ENCODE data around the gene HOXA10.

The HOXA10 gene

DNA sequence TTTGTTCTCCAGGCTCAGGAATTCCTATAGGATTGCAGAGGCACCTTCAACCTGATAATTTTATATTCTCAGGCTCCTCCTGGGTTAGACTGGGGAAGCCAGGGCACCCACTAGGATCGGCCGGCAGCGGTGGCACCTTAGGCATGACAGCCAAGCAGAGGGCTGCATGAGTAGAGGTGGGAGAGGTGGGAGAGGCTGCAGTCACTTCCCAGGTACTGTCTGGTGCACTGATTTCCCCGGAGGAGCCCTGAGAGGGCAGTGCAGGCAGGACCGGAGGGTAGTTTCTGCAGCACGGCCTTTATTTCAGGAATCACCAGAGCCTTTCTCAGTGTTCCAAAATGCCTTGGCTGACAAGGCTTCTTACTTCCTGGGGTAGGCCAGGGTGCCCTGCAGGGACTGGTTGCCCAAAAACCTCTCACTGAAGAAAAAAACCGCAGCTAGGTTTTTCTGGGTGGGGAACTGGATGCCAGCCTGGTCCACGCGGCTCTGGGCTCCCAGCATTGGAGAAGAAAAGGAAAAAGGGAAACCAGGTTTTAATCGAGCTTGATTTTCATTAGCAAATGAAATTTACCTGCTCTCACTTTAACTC, 29.3 kb upstream of the HOXA10 start:
- no peak for DNase-seq

DNA sequence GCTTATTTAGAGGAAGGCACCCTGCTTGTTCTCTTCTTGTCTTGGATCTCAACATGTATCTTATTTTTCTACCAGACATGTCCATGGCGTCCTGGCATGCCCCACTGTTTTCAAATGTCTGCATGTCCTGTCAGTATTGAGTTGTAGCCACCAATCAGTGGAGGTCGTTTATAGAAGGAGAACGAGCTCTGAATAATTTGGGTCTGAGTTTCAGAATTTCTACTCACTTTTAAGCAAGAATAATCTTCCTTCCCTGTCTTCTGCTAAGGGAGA, 28.7 kb upstream of the HOXA10 start:
- DNase-seq = no peak

DNA sequence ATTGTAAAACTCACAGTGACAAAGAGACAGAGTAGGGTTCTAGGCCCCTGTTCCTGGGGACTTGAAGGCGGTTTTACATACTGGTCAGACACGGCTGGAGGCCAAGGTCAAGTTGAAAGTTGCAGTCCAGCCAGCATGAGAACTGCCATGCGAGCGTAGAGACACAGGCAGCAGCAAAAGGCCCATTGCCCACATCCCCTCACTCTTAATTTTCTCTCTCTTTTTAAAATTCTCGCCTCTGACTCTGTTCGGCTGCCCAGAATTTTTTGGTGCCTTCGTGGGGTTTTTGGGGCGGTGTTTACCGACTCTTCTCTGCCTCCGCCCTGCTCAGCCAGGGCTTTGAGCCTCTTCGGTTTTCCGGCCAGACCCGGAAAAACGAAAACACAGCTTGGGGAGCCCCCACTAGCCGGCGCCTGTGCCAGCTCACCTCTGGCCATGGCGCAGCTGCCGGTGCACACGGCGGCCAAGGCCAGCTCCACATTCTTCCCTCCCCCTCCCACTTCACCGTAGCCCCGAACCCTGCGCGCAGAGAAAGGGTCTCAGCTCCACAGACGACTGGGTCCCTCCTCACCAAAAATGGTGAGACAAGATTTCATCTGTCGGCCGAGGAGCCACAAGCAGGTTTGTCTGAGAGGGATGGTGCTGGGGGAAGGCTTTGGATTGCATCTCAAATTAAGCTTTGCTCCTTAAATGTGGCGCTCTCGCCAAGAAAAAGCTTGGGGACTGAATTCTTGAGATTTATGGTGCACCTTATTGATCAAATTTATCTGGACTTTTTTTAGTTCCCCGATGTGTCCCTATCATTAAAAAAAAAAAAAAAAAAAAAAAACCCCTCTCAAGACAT, 28.1 kb upstream of the HOXA10 start:
- no peak for DNase-seq

DNA sequence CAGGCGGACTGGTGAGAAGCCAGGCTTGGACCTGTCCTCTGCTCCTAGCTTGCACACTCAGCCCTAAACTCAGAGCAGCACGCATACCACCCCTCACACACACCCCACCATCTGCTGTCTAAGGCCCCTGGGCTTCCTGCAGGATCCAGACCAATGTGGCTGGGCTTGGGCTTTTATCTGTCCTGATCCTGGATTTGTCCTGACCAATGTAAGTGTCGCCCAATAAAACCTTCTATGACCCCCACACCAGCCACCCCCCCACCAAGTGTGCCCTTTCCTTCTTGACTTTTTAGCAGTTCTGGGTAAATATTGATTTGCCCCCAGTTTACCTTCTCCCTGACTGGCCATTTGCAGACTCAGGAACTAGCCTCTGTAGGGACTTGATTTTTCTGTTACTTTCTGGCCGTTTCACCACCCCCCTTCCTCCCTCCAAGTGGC, 27.5 kb upstream of the HOXA10 start:
- DNase-seq = no peak

DNA sequence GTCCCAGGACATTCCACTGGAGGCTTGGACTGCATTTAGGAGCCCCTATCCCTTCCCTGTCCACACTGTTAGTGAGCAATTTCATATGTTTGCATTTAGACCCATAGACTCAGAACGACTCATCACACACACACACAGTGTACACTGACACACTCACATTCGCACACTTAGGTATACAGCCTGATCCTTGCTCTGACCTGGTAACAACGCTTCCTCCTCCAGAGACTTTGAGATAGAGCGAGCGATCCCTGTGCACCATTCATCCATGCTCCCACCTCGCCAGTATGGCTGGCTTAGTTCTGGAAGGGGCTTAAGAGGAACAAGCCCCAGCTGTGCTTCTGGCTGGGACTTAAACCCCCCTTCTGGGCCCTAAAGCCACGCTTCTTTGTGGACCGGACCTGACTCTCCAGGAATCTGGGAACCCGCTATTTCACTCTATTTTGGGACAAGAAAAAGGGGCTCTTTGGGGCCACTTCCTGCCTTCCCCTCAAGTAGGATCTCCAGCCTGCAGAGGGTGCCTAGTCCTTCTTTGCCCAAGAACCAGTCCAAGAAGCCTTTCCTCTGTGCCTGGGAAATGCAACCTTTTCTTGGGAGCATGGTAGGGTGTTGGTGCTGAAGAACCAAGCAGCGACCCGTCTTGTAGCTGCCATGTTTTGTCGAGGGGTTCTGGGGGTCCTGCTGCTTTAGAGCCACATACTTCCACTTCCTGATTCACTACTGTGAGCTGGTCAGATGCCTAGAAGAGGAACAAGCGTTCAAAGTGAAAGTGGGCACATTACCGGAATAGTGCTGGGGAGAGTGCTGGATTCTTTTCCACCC, 26.9 kb upstream of the HOXA10 start:
- peak; percentile 20 for DNase-seq

DNA sequence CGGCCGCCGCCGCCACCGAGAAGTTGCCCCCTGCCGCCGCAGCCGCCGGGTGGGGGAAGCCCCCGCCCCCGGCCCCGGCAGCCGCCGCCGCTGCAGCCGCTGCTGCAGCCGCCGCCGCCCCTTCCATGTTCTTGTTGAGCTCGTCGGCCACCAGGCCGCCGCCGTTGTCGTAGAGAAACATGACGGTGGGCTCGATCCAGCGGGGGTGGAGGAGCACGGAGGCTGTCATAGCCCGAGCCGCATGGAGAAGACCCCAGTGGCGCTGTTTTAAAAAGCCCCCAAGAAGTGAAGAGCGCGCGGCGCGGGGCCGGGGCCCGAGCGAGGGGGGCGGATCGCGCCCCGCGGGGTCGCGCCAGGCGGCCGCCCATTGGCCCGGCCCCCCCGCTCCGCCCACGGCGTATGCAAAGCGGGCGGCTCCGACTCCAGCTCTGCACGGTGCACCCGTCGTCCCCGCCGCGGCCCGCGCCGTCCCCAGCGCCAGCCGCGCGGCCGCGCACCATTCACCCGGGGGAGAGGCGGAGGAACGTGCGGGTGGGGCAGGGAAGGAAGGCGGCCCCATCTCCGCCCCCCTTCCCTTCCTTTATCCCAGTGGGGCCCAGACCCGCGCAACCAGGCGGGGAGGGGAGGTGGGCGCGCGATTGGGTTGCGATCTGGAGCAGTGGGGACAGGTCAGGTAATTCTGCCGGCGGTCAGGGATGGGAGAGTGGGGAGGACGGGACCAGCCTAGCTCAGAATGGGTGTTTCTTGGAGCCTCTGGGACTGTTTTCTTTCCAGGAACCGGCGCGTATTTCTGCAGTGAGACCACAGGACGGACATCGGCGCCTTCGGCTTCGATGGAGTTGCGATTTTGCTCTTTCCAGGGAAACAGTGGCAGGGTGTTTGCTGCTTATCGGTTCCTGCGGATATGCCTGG, 26.0 kb upstream of the HOXA10 start, which contains the start of gene HOXA13:
TSS of gene HOXA13 (minus strand) at position 243 of the 912 bp plus-strand sequence. CDS start at position 229, 14 bp downstream.
- DNase-seq = peak; percentile 61

DNA sequence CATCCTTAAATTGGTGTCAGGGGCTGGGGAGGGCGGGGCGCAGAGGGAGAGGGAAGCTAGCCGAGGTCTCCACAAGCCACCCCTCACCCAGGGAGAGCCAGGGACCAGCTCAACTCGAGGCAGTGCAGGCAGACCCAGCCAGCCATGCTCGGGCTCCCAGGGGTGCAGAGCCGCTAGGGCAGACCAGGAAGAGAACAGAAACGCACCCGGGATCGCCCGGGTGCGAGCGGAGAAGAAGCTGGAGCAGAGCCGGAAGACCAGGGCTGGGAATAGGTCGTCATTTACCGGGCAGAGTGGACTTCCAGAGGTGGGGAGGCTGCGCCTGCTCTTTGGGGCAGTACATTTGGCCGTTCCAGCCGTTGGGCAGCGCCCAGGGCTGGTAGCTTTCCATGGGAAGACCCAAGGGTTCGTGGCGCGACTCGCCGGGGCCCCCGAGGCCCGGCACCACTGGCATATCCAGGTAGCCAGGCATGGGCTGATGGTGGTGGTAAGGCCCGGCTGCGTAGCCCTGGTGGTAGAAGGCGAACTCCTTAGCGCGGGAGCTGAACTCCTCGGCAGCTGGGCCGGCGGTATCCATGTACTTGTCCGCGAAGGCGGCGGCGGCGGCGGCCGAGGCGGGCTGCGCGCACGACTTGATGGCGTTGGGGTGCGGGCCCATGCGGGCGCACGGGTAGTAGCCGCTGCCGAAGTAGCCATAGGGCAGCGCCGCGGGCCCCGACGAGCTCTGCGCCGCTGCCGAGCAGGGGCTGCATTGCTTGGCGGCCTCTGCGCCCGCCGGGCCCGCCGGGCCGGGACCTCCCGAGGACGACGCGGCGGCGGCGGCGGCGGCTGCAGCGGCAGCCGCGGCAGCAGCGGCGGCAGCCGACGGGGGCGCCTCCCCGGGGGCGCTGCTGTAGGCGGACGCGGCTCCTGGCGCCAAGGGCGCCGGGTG, 25.0 kb upstream of the HOXA10 start:
- no peak for DNase-seq

DNA sequence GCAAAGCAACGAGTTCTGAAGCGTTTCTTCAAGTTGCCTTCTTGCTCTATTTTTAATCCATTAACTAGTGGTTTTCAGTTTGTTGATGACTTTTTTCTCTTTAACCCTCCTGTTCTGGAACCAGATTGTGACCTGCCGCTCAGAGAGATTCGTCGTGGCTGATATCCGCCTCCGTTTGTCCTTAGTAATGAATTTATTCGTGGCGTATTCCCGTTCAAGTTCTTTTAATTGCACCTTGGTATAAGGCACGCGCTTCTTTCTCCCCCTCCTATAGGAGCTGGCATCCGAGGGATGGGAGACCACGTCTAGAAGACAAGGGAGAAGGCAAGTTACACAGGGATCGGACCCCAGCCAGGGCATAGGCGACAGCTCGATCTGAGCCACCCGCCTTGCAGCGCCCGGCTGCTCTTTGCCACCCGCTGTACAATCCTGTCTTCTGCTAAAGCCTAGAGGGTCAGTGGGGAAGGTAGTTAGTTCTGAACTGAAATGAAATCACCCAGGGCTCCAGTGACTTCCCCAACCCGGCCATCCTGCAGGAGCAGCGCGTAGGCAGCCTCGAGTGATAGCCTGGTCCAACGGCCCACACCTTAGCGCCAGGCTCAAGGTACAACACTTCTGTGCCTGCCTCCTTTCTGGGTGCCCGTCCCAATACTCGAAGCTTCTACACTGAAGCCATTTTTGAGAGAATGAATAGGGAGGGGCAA, 24.2 kb upstream of the HOXA10 start:
- no peak for DNase-seq

DNA sequence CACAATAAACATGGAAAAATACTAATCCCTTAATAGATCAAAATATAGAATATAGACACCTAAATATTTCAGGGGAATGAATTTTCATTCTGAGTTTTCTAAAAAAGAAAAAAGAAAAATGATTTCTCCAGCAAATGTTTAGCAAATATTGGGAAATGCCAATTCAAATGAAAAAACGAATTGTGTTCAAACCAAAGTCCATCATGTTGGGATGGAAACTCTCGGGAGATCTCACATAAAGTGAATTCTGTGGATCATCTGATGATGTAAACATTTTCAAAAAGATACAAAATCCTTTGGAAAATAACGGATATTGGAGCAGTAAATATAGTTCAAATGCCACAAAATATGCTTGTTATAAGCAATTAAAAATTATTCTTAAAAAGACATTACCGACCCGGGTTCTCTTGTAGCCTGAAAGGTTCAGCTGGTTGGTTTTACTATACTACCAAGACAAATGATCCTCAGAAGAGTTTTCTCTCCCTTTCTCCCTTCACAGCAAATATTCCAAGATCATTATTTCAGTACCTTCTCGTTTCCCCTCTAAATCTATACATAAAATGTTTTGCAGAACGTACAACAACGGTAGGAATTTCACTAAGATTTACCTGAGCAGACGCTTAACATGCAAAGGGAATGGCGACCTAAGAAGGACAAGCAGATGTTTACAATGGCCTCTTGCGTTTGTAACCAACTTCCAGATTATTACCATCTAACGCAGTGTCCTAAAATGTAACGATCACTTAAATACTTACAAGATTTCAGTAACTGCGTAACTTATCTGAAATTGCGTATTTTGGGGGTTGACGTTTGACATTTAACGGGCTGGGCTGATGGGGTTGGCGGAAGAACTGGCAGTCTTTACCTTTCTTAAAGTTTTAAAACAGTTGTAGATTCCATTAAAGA, 23.3 kb upstream of the HOXA10 start:
- no peak for DNase-seq

DNA sequence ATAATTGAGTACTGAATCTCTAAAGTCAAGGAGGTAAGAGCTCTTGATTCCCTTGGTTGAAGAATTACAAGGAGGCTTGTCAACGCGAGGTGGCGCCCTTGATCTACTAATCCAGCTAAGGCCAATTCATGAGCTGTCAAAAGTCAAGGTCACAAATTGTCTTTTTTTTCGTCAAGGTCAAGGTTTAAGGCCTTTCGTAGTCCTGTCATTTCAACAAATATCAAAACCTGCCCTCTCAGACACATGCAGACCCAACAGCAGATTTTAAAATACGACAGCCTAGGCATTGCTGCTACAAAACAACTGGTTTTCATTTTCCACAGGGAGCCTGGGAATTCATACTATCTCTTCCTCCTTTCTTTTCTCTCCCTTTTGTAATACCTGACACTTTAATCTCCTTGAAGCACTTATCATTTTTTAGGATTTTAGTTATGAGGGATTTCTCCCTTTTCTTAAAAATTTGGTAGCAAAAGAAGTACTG, 22.2 kb upstream of the HOXA10 start:
- DNase-seq = peak; percentile 72

DNA sequence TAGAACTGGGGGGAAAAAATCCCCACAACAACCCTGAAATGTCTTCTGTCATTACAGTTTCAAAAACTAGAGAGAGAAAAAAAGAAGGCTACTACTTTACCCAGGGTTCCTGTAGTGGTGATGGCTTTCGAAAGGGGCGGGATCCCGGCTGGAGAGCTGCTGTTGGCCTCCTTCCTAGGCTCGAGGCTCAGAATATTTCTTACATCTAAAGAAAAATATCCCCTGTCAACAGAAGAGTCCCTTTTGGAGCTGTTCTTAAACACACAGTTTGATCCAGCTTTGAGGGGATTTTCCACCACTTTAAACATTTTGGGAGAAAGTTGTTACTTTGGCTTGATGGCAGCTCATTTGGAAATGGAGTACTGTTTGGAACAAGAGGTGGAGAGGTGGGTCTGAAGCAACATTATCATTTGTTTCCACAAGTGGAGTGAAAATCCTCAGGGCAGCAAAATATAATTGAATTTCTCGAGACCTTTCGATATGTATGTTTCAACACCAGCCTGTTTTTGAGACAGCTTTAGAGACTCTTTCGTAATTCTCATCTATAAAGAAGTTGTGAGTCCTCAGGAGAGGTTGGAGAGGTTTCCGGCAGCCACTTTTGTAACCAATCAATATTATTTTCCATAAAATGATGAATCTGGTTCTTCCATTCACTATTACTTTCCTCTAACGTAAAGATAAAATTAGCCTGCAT, 20.7 kb upstream of the HOXA10 start:
- no peak for DNase-seq

DNA sequence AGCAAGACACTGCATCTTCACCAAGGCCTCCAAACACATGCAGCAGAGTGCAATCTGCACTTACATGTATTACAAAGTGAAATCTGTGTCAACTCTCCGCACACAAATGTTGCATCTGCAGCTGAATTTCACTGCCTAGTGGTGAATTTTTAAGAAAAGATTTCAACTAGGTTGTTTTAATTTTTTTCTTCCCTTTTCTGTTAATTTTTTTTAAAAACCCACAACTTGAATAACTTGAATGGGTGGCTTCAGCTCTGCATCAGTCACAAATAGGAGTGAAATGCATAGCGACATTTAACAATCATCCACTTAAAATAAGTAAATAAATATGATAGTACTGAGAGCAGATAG, 19.9 kb upstream of the HOXA10 start:
- no peak for DNase-seq

DNA sequence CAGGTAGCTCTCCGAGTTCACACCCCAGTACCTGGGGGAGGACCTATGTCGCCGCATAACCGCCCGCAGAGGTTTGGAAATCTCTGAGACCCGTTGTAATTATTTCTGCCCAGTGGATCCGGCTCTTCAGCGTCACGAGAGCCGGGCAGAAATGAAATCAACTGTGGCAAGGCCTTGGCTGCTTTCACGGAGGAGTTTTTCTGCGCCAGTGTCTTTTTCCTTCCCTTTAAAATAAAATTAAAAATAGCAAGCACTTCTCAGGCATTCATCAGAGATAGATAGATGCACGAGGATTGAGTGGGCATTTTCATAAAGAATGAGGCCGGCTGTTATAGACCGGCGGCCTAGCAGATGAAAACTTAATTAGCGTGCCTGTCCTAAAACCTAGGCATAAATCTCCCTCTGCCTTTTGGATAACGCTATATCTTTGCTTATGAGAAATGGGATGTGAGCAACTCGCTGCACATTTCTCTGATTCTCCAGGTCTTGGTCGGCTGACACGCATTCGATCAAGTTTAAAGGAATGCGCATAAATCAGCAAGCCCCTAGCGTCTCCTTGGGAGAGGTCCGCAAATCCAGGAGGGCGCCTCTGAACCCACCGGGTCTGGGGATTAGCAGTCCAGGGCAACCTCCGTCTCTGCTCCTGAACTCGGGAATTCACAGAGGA, 19.3 kb upstream of the HOXA10 start:
- no peak for DNase-seq

DNA sequence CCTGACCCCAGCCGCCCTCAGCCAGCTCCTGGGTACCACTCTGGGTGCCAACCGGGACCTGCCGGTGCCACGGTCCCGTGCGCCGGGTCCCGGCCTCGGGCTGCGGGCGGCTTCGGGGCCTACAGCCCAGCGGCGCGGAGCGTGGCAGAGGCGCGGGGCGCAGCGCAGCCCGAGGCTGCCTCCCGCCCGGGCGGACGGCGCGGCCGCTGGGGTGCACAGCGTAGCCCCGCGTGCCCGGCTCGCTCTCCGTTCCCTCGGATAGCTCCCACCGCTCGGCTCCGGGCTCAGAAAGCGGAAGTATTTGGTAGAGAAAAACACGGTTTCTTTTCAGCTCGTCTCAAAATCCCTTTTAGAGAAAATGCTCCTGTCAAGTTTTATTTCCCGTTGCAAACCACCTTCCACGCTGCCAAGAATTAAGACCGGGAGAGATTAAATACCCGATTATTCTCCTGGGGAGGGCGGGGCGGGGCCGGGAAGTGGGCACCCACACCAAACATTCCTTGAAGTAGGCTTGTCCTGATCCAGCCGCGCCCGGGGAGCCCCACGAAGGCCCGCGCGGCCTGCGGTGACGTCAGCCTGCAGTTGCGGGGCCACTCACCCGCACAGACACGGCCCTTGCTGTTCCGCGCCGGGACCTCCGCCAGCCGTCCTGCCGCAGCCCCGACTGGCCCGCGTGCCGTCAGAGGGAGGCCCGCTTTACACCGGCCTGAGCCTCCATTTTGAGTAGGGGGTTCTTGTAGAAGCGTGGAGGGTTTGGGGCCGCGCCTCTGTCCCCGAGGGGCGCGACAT, 18.6 kb upstream of the HOXA10 start:
- DNase-seq = no peak

DNA sequence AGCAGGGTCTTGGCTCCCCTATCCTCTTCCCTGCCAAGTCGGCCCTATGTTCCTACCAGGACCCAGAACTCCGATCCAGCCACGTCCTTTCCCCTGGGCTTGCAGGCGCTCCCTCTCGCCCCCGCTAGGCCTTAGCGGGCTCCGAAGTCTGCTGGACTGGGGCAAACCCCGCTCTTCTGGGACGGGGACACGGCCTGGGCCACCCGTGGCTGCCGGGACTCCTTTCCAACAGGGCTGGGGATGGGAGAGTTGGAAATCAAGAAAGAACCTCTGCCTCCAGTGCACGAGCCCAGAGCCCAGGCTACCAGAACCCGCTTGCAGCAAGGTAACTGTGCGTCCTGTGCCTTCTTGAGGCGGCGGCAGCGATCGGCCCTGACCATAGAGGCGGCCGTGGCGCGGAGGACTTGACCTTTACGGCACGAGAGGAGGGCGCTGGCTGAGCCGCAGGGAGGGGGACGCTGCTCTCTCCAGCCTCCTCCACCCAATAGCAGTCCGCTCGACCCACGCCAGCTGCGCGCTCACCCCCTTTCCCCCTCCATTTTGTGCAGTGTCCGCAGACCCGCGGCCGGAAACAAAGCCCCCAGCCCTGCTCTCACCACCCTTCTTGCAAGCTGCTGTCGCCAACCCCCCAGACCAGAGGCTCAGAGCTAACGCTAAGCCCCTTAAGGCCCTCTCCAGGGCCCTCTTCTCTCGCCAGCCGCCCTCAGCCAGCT, 17.9 kb upstream of the HOXA10 start:
- no peak for DNase-seq

DNA sequence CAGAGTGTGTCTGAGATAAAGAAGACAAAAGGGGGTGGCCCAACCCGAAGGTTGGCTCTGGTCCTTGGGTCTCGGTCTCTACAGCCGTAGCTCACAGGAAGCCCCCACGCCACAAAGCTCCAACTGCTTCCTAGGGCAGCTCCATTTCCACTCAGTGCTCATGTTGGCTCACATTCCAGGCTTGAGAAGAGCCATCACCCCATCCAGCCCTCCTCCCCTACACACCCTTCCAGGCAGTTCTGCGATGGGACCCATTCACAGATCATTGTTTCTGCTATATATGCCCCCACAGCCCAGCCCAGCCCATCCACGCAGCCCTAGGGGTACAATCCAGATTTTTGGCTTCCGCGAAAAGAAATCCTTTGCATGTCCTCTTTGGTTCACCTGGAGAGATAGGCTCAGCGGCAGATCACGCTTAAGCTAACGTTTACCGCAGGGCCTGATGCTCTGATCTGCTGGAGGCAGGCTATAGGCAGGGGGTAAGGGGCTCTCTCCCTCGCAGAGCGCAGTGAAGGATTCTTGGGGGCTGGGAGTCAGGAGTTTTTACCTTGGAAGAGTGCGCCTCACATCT, 17.1 kb upstream of the HOXA10 start:
- no peak for DNase-seq
